SK-N-SH (cell line): Measurements from ENCODE around the gene RPN1.

ENCODE experiments used
- CHD2 ChIP-seq: fragments of 150-350 bp; IDR thresholded peaks from 2 replicates; pipeline ENCODE4 v1.6.1; 2018; ENCODE audit warnings: low read length; ENCODE audit not compliant: partially characterized antibody
- CTCF ChIP-seq: fragments of 200-600 bp; sonication (generic); IDR thresholded peaks from 2 replicates; pipeline ENCODE4 v1.6.1; 2017; ENCODE audit warnings: antibody characterized with exemption, mild to moderate bottlenecking, moderate library complexity
- MEF2A ChIP-seq: IDR thresholded peaks from 2 replicates; pipeline ENCODE4 v1.4.0; 2012; ENCODE audit warnings: low read depth, borderline replicate concordance
- POLR2AphosphoS5 ChIP-seq: IDR thresholded peaks from 2 replicates; pipeline ENCODE4 v1.6.1; 2012; ENCODE audit warnings: low read depth, low read length
- RCOR1 ChIP-seq: fragments of 150-350 bp; IDR thresholded peaks from 2 replicates; pipeline ENCODE4 v1.6.1; 2017; ENCODE audit warnings: antibody characterized with exemption, low read length
- RFX5 ChIP-seq: IDR thresholded peaks from 2 replicates; pipeline ENCODE4 v1.6.1; 2012; ENCODE audit warnings: mild to moderate bottlenecking, improper control_type of control experiment, low read length
- SMC3 ChIP-seq: IDR thresholded peaks from 2 replicates; pipeline ENCODE4 v1.6.1; 2012; ENCODE audit warnings: low read depth, low read length, improper control_type of control experiment
- TAF1 ChIP-seq: IDR thresholded peaks from 2 replicates; pipeline ENCODE4 v1.6.1; 2012; ENCODE audit warnings: low read depth, mild to moderate bottlenecking, low read length, moderate library complexity, borderline replicate concordance
- TEAD4 ChIP-seq: IDR thresholded peaks from 2 replicates; pipeline ENCODE4 v1.4.0; 2012; ENCODE audit warnings: mild to moderate bottlenecking, borderline replicate concordance; ENCODE audit not compliant: insufficient read depth

- TF ChIP-seq RFX5 (no peak), TEAD4 (no peak), POLR2AphosphoS5 (no peak), SMC3 (no peak), CTCF (no peak), RCOR1 (no peak), TAF1 (no peak), CHD2 (no peak), MEF2A (no peak)
These were observed 70.7 kb downstream of the RPN1 start for GRCh38 chr3:128579927-128580326.
